ENCODE data around the gene OGA. TPM values are rescaled to one million over a fixed set of nuclear protein-coding genes. Genes with fewer than 3 reads are reported as not detected.

The OGA gene
- total RNA-seq, 1 donor from 2014 or later: 407 TPM

DNA sequence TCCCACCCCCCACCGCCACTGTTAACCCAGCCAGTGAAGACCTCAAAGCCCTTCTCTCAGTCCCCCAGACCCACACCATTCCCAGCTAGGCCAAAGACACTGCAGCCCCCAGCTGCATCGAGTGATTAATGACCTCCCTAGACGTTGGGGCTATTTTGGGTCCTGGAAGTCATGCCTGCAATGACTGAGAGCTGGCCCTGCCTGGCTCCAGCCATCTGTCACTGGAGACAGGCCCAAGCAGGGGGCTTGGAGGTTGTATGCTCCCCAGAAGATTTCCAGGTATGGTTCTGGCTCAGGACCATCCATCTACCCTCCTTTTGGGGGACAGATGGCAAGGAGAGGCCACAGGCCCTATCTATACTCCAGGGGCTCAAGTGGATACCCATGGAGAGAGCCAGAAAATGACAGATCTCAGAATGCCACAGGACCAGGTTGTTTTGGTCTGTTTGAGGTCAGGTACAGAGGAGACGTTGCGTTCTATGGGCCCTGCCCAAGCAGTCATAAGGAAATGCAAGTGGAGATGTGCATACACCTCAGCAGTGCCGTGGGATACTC is 20.2 kb upstream of the OGA start:
- DNase-seq (ENCODE audit: low spot score in 2 of 2) (no peak), FAIRE-seq (no peak)

DNA sequence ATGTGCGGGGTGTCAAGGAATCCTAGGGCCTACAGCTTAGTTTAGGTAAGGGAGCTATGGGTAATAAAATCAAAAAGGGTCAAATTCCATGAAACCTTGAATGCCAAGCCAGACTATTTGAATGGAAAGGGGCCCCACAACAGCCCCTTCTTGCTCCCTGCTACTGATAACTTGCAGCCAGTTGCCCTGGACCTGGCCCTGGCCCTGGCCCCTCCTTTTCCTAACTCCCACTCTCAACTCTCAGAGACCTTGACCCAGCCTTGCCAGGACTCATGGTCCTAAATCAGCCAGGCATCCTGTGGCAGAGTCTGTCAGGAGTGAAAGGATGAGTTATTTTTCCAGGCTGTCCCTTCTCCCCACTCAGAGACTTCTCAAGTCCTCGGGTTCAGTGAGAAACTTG is 19.5 kb upstream of the OGA start:
- DNase-seq (ENCODE audit: low spot score in 2 of 2) (no peak), FAIRE-seq (no peak)

DNA sequence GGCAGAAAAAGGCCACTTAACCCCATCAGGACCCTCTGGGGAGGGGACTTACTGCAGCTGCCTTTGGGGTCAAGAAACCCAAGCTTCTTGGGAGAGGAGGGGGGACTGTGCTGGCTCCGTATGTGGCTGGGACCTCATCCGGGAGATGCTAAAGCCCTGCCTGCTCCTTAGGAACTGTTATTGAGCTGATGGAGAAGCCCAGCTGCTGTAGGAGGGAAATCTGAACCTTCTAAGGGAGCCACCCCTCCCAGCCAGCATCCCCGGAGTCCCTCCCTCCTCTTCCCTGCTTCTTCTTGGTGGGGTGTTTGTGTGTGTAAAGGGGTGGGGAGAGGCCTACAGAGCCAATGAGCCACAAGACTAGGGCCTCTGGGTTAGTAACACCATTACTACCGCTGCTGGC is 17.1 kb upstream of the OGA start:
- DNase-seq (ENCODE audit: low spot score in 2 of 2) (no peak), FAIRE-seq (no peak)

DNA sequence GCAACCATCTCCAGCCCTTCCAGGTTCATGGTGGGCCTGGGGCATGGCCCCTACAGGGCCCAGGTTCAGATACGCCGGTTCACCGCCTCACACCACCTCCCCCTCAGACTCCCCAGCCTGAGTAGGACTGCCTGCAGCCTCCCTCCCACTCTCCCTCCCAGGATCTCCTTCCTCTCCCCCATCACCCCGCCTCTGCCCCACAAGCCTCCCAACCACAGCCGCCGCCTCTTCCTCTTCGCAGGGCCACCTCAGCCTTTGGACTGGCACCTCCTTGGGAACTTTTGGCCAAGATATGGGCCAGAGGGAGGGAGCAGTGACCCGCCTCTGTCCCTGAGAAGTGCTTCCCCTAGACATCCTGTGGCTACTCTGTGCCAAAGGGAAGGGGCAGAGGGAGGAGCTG is 16.1 kb upstream of the OGA start:
- FAIRE-seq (no peak), DNase-seq (ENCODE audit: low spot score in 2 of 2) (no peak)

DNA sequence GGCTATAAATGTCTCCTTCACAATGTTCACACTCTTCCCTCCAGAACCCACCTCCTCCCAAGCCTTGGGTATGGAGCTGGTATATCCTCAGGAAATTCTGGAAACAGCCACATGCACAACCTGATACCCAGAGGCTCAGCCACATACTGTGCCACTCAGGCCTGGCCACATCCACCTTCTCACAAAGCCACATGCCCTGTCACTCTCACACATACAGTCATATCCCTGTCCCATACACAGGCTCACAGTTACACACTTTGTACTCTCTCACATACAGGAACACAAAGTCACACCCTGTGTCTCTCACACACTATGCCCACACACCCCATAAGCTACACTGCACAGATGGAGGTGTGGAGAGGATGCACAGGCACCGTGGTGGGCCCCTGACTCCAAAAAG is 15.2 kb upstream of the OGA start:
- no peak for DNase-seq (ENCODE audit: low spot score in 2 of 2)
- FAIRE-seq: no peak

DNA sequence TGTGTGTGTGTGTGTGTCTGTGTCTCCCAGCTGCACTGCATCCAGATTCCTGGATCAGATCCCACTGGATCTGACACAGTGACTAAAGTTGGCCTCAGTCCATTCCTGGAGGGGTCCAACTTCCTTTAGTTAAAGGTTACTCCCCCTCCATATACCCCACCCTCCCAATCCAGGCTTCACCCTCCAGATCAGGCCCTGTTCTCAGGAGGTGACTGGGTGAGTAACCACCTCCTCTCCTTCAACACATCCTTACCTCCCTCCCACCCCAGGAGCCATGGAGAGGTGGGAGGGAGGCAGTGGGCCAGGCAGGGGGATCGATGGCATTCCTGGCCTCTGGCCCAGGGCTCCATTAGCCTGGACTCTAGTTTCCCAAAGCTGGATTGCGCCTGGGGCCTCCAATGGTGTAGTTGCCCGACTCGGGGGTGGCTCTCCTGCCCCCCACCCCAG is 14.1 kb upstream of the OGA start:
- DNase-seq (ENCODE audit: low spot score in 2 of 2) (no peak), FAIRE-seq (no peak)

DNA sequence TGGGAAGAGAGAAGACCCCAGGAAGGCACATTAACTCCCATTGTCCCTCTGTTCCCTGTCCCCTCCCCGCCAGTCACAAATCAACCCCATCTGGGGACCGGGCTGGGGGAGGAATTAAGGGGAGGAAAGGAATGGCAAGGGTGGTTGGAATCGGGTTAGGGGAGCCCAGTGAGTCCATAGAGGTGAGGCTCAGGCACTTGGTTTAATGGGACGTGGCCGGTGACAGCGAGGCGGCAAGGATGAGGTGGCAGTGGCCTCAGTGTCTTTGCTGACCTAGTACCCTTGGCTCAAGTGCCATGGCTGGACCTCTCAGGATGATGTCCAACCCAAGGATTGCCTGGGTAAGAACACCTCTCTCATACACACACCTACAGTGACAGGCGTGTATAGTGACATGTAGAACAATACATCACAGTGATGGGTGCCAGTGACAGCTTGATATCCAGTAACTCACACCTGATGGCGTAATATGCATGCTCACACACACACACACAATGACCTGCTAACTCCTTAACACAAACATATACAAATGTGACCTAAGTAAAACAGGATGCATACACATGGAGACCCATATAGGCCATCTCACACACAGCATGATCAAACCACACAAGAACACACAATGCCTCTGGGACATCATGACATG is 13.0 kb upstream of the OGA start:
- FAIRE-seq: no peak
- no peak for DNase-seq (ENCODE audit: low spot score in 2 of 2)

DNA sequence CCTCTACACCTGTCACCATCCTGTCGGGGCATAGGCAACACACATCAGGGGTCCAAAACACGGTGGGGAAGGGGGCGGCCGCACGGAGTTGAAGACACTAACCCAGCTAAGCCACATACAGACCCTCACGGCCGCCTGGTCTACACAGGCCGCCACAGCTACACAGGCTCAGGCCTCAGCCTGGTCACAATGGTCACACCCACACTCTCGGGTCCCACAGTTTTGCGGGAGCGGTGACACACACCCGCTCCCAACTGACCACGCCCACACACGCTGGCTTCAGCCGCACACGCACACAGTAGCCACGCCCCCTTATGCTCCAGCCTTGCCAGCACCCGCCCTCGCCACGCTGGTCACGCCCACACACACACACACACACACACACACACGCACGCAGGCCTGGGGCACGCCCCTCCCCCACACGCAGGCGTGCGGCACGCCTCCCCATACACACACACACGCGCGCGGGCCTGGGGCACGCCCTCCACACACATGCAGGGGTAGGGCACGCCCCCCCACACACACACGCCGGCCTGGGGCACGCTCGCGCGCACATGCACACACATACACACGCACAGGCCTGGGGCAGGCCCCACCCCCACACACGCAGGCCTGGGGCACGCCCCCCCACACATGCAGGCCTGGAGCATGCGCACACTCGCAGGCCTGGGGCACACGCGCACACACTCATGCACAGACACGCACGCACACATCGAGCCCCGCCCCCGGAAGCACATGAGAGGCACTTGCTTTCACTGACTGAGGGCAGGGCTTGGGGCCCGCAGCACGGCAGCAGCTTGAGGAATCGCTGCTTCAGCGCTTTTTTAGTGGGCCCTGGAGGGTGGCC is 12.3 kb upstream of the OGA start:
- DNase-seq (ENCODE audit: low spot score in 2 of 2): peak; percentile 78 to 94
- FAIRE-seq: no peak

DNA sequence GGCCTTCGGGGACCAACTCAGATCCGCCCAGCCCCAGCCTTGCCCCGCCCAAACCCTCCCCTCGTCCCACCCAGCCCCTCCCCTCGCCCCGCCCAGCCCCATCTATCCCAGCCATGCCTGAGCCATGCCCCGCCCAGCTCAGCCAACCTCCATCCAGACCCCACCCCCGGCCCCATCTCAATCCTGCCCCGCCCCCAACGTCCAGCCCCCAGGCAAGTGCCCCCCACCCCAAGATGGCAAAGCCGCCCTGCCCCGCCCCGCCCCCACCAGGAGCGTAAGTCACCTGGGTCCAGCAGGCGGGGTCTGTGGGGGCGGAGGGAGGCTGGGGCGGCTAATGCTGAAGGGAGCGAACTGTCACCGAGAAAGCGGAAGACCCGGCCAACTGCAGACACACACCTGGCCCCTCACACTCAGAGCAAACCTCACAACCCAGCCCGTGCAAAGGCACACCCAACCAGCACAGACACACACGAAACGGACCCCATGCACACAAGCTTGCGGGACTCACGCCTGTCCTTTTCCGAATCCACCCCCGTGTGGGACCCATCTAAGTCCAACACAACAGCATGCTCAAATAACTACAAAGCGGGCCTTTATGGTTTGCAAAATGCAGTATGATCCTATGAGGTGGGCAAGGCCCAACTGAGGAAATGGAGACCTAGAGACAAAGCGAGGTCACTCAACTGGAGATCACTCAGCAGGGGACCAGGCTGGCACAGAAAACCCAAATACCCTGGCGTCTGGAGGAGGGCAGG is 11.5 kb upstream of the OGA start:
- no peak for DNase-seq (ENCODE audit: low spot score in 2 of 2)
- no peak for FAIRE-seq

DNA sequence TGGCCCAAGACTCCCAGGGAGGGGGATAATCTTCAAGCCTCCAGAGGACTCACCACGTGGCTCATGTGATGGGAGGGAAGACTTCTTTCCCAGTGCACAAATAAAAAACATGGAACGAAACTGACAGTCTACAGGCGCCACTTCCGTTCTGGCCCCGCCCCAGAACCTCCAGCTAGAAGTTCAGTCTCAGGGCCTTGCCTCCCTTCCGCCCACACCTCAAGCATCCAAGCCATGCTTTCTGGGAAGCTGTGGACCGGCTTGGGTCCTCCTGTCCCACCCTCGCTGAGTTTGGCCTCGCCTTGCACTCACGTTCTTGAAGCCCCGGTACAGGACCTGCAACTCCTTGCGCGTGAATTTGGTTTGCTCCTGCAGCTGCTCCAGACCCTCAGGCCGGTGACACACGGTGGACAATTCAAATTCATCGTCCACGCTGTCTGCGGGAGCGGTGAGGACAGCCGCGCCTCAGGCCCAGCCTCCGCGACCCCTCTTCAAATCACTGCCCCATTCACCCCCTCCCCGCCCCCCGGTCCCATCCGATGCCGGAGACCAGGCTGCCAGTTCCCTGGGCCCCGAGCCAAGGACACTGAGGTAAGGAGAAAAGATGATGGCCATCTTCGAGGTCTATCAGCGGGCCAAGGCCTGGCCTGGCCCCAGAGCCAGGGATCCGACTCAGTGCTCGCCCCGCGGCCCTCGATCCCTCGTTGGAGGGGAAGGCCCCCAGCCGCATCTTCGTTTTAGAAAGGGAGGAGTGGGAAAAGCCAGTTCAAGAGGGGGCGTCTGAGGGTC is 10.7 kb upstream of the OGA start:
- FAIRE-seq: no peak
- no peak for DNase-seq (ENCODE audit: low spot score in 2 of 2)

DNA sequence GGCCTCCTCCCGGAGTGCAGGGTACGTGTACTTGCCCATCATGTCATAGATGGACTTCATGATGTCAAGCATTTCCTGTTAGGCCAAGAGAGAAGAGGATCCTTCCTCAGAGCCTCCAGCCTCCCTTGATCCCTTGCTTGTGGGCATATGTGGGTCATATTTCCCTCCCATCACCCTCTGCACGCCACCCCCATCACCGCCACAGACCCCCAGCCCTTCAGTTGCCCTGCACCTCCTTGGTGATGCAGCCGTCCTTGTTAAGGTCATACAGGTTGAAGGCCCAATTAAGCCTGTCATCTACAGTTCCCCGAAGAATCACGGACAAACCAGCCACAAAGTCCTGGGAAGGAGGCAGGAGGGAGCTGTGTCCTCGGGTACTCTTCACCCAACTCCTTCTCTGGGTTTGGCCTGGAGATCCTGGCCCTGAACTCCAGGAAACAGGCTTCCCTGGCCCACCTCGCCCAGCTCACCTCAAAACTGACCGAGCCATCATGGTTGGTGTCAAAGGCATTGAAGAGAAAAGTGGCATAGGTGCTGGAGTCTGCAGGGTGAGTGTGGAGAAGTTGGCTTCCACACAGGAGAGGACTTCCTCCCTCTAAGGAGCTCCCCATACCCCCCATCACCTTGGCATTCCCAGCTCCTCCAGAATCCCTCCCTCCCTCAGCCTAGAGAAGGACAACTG is 9.8 kb upstream of the OGA start:
- DNase-seq (ENCODE audit: low spot score in 2 of 2): no peak
- FAIRE-seq: no peak

DNA sequence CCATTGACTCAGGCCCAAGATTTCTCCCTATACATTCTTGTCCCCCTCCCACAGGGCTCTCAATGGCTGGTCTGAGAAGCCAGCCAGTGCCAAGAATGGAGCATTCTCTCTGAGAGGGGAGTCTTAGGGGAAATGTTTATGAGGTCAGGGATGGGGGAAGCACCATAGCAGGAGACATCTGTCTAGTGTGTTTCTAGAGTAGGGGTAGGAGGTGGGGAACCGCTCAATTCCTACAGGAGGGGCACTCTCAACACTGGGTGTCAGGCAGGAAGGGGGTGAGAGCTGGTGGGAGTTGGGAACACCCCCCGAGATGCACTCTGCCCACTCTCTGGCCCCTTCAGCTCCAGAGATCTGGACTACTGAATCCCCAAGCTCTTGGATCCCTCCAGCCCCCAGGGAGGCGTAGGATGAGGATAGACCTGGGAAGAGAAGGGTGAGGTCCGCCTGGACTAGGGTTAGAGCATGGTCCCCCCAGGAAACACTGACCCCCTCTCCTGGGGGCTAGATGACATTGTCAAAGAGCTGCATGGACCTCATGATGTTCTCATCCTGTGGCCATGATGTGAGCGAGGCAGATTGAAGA is 8.7 kb upstream of the OGA start:
- DNase-seq (ENCODE audit: low spot score in 2 of 2) (no peak), FAIRE-seq (no peak)

DNA sequence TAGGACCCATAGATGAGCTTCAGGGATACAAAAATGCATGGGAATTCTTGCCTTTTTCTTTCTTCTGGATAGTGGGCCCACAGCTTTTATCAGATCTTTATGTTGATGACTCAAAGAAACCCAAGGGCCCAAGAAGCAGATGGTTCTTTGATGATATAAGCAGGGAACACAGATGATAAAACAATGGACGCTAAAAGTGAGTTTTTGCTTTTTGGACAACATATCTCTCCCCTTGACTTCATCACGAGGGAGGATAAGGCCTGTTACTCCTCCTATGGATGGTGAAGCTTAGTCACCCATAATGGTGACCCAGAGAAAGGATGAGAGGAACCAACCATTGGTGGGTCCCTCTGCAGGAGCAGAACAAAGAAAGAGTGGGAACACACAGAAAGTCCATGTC is 6.5 kb upstream of the OGA start:
- DNase-seq (ENCODE audit: low spot score in 2 of 2) (no peak), FAIRE-seq (no peak)

DNA sequence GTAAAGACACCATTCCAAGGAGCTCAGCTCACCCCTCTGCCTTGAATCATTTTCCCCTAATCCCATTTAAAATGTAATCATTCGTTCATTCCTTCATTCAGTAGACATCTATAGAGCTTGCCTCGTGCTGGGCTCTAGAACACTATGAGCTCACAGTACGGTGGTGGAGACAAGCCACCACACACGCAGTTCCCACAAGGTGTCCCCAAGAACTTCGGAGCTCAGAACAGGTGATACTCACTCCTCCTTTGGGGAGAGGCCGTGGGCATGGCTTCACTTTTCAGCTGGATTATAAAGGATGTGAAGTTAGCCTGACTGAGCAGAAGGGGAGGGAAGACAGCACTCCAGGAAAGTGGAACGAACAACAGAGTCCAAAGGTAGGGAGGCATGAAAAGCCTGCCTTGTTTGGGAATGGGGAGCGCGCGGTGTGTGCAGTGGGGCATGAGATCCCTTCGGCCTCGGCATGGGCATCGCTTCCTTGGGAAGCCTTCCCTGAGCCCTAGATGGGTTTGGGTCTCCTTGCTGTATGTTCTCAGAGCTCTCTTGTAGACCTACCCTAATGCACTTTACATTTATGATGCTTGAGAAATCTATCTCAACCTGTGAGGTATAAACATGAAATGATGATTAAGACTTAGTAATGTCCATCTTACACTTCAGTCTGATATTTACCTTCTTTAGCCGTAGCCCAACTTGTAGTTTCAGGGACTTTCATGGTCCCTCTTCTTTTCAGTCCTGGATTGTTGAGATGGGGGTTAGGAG is 809 bp upstream of the OGA start:
- FAIRE-seq: no peak
- DNase-seq (ENCODE audit: low spot score in 2 of 2): peak in 1 of 2 donors; percentile 22

DNA sequence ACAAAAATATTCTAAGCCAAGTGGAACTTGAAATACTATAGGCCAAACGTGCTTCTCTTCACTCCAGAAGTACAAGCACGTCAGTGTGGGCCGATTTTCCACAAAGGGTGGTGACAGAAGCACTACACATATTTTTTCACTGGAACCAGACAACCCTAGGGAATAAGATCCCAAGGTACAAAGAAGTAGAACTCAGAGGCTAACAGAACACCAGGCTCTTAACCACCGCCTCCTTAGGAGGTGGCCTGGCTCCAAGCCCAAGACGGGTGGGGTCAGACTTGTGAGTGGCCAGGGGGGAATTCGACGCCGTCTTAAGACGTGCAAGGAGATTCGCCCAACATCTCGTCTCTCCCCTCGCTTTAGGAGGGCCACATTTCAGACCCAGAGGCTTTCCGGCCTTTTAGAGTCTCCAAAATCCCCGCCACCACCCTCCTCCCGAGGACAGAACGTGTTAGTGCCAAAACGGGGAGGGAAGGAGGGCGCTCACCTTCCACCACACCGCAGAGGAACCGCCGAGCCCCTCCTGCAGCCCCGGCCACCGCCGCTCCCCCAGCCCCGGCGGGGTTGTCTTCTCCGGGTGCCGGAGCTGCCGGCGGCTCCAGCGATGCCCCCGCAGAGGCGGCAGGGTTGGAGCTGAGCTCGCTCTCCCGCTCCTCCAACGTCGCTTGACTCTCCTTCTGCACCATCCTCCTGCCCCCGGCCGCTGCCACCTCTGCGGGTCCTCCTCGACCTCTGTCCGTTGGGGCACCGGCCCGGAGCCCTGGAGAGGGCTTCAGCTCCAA is 716 bp downstream of the OGA start:
- FAIRE-seq (no peak), DNase-seq (ENCODE audit: low spot score in 2 of 2) (peak in 1 of 2 donors; percentile 42)

DNA sequence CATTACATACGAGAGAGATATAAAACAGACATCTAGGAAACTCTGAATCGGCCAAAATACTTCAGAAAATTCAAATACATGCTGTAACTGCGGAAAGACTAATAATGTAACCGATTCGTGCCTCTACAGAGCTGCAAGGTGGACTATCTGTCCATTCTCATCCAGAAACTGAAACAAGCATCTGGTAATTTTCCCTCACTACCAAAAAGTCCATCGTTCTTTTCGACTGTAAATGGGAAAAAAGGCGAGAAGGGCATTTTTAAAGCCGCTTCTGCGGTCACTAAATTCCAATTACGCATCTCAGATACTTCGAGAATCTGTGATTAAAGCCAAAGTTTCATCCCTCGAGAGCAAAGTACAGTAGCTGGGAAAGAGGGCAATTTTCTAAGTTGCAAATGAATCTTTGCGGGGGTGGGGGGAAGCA is 1.3 kb downstream of the OGA start:
- DNase-seq (ENCODE audit: low spot score in 2 of 2) (no peak), FAIRE-seq (no peak)

DNA sequence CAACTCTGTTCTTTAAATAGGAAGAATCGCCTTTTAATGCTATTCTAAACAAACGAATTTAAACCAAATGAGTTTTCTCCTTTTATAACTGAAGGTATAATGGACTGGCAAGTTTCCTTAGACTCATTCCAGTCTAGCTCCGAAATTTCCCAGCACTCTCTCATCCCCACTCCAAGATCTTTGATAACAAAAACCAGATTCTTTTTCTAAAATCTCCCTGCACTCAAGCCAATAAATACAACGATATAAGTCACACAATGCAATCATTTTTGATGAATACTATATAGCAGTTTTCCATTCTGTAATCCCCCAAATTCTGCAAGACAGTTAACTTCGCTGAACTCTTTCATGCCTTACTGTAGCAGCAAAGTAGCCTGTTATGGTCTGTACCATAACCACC is 1.9 kb downstream of the OGA start:
- FAIRE-seq (no peak), DNase-seq (ENCODE audit: low spot score in 2 of 2) (no peak)
